Activated CD4-positive, alpha-beta T cell treated with anti-CD3 and anti-CD28 coated beads, Interleukin-2, Interleukin-4, amounts not matched to agents 100 ng/mL and 50 ng/mL, durations not matched to agents 16 hours and 8 hours (primary cell): ENCODE data around the gene POTEG.
"Not testable (repeated sequence)": the region's sequence is repeated elsewhere in the genome, so short reads cannot be mapped to it uniquely, and the experiment has no call there.

Experiments
- DNase-seq: peaks from one replicate; pipeline ENCODE4 v3.0.0-alpha.2; 2020; ENCODE audit warnings: low spot score

Gene POTEG

GRCh38 chr14:19434241-19434640 is at the start of gene POTEG:
Gene POTEG, minus strand, starts transcription at chr14:19434341. Its CDS starts 52 bp downstream, at chr14:19434289.
- not testable (repeated sequence) for DNase-seq

- DNase-seq = not testable (repeated sequence)
Measured at GRCh38 chr14:19482093-19482492, 48.0 kb upstream of the POTEG start.

DNA sequence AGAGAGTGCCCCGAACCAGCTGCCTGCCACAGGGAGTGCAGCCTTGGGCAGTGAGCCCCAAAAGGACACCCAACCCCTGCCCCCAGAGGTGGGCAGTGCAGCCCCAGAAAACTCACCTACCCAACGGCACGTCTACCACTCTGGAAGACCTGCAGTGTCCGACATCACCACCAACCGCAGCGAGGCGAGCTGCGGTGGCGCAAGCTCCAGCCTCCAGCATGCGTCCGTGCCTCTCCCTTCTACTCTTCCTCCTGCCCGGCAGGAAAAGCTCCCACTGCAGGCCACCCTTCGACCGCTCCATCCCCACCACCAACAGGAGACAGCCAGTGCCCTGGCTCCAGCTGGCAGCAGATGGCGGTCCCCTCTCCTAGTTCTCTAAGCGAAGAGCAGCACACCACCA is 47.3 kb upstream of the POTEG start:
- not testable (repeated sequence) for DNase-seq

GRCh38 chr14:19480491-19480890 is 46.4 kb upstream of the POTEG start:
- DNase-seq = not testable (repeated sequence)

DNA sequence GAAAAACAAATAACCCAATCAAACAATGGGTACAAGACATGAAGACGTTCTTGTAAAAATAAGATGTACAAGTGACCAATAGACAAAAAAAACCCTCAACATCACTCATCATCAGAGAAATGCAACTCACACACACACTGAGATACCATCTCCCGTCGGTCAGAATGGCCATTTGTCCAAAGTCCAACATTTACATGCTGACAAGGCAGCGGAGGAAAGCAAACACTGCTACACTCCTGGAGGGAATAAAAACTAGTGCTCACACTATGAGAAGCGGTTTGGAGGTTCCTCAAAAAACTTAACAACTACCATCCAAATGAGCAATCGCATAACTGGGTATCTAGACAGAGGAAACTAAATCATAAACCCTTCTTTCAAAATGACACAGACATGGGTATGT is 11.6 kb upstream of the POTEG start:
- DNase-seq = not testable (repeated sequence)

DNA sequence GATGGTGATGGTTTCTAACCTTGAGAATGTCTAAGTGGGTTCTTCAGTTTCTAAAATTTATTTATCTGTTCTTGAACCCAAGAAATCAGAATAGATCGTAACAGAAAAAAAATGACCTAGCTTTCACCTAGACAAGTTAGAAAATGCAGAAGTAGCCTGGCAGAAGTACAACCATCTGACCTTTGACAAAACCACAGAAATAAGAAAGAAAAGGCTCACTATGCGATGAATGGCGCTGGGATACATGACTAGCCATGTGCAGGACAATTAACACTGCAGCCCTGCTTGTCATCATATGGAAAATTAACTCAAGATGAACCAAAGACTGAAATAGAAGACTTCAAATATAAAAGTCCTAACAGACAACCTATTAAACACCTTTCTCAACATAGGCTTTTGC is 5.7 kb upstream of the POTEG start:
- not testable (repeated sequence) for DNase-seq

DNA sequence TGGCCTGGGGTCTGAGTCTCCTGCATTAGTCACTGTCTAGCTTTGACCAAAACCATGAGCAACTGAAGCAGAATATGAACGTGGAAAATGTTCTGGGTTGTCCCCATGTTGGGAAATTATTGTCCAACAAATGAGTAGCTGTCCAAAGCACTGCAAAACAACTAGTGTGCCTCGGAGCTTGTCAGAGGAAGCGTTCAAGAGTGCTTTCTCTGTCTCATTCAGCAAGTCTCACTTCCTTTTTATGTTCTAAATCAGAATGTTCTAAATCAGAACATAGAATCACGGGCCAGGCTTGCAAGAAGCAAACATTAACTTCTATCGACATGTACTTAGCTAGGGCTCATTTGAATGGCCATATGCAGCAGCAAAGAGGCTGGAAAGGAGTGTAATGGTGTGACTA is 5.1 kb upstream of the POTEG start:
- DNase-seq = not testable (repeated sequence)

GRCh38 chr14:19437126-19437443 is 2.9 kb upstream of the POTEG start:
- not testable (repeated sequence) for DNase-seq

DNA sequence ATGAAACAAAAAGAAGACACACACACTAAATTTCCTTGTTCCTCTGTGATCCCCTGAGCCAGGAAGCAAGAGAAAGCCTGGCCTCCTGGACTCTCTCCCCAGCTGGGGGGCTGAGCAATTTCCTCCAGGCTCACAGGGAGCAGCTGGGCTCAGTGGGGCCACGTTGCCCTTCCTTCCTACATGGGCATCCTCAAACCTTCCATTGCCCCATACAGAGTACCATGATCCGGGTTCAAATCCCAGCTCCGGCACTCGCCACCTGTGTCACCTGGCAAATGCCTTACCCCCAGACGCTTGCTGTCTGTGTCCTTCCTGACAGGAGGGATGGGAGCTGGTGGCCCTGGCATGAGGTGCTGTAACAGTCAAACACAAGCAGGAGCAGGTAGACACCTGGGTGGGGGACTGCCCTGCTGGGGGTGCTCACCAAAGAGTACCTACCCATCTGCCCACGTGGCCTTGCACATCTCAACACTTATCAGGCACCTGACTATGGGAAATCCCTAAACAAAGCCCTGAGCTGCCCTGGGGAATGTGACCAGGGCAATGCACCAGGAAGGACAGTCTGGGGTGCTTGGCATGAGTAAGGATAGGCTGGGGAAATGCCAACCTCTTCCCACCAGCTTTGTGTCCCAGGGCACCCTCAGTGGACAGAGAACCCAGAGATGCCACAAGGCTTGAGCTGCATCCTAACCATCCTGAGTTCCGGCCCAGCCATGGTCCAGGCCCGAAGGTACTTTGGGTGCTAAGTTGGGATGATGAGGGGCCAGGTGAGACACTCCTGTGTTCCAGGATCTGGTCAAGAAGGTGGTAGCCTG is 2.4 kb upstream of the POTEG start:
- not testable (repeated sequence) for DNase-seq

- DNase-seq = not testable (repeated sequence)
Measured at GRCh38 chr14:19435852-19436251, 1.7 kb upstream of the POTEG start.

DNA sequence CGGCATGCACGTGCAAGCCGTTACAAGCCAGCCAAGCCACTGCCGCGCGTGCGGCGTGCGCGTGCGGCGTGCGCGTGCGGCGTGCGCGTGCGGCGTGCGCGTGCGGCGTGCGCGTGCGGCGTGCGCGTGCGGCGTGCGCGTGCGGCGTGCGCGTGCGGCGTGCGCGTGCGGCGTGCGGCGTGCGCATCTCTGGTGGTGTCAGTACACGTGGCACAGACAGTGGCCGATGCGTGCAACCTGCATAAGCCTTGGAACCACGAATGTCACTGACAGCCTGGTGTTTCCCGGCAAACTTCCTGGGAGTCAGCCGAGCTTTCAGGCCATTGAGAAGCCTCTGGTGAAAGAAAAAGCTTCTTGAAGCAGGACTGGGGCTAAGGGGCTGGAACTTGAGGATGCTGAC is 750 bp upstream of the POTEG start:
- DNase-seq = not testable (repeated sequence)

DNA sequence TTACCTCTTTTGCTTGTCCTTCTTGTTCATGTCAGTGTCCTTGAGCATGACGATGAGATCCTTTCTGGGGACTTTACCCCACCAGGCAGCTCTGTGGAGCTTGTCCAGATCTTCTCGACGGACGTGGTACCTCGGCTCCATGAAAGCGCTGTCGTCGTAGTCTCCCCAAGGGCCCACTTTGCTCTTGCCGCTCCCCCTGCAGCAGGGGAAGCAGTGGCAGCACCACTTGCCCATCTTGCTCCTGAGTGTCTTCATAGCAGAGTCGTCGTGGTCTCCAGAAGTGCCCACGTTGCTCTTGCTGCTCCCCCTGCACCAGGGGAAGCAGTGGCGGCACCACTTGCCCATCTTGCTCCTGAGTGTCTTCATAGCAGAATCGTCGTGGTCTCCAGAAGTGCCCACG is 376 bp downstream of the POTEG start:
- not testable (repeated sequence) for DNase-seq

- not testable (repeated sequence) for DNase-seq
Measured at GRCh38 chr14:19408519-19408918, 25.6 kb downstream of the POTEG start.

DNA sequence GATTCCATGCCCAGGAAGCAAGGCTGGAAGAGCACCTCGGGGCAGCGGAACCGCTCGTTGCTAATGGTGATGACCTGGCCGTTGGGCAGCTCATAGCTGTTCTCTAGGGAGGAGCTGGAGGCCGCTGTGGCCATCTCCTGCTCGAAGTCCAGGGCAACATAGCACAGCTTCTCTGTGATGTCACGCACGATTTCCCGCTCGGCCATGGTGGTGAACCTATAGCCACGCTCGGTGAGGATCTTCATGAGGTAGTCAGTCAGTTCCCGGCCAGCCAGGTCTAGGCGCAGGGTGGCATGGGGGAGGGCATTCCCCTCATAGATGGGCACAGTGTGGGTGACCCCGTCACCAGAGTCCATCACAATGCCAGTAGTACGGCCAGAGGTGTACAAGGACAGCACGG is 32.0 kb downstream of the POTEG start:
- DNase-seq = not testable (repeated sequence)

DNA sequence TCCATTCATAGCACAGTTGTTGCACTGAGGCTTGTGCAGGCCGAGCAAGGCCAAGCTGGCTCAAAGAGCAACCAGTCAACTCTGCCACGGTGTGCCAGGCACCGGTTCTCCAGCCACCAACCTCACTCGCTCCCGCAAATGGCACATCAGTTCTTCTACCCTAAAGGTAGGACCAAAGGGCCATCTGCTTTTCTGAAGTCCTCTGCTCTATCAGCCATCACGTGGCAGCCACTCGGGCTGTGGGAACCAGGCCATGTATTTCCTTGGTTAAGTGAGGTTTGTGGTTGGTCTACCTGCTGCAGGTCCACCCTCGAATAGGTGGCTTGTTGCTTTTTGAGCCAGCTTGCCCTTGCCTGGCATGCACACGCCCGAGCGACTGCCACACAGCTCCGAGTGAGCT is 39.4 kb downstream of the POTEG start:
- not testable (repeated sequence) for DNase-seq

DNA sequence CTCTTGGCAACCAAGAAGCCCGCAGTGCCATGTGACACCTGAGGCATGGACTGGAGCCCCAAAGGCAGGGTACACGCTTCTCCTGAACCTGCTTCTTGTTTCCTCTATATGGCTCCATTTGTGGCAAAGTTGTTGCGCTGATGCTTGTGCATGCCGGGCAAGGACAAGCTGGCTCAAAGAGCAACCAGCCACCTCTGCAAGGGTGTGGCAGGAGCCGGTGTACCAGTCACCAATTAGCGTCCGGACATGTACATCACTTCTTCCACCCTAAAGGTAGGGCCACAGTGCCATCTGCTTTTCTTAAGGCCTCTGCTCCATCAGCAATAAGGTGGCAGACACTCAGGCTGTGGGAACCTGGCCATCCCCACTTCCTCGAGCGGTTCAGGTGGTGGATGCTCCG is 43.9 kb downstream of the POTEG start:
- DNase-seq = not testable (repeated sequence)

GRCh38 chr14:19388741-19389140 is 45.4 kb downstream of the POTEG start:
- DNase-seq = not testable (repeated sequence)

- not testable (repeated sequence) for DNase-seq
Measured at GRCh38 chr14:19386996-19387395, 47.1 kb downstream of the POTEG start.

DNA sequence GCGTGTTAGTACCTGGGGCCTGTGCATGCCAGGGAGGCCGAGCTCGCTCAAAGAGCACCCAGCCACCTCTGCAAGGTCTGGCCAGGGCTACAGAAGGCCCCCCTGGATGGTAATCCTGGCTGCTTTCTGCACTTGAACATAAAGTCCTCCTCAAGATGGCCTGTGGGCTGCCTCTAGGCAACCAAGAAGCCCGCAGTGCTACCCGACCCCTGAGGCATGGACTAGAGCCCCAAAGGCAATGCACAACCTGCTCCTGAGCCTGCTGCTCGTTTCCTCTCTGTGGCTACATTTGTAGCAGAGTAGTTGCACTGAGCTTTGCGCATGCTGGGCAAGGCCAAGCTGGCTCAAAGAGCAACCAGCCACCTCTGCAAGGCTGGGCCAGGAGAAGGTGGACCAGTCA is 47.8 kb downstream of the POTEG start:
- not testable (repeated sequence) for DNase-seq

DNA sequence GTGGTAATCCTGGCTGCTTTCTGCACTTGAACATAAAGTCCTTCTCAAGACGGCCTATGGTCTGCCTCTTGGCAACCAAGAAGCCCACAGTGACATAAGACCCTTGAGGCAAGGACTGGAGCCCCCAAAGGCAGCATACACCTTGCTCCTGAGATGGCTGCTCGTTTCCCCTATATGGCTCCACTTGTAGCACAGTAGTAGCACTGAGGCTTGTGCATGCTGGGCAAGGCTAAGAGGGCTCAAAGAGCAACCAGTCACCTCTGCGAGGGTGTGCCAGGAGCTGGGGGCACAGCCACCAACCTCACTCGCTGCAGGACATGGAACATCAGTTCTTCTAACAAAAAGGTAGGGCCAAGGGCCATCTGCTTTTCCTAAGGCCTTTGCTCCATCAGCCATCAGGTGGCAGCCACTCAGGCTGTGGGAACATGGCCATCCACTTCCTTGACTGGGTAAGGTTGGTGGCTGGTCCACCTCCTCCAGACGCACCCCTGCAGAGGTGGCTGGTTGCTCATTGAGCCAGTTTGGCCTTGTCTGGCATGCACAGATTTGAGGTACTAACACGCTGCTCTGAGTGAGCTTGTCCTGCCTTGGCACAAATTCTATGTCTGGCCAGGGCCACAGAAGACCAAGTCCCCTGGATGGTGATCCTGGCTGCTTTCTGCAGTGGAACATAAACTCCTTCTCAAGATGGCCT is 49.9 kb downstream of the POTEG start:
- not testable (repeated sequence) for DNase-seq

- not testable (repeated sequence) for DNase-seq
Measured at GRCh38 chr14:19383008-19383584, 51.0 kb downstream of the POTEG start.

GRCh38 chr14:19380137-19380536 is 54.0 kb downstream of the POTEG start:
- DNase-seq = not testable (repeated sequence)

DNA sequence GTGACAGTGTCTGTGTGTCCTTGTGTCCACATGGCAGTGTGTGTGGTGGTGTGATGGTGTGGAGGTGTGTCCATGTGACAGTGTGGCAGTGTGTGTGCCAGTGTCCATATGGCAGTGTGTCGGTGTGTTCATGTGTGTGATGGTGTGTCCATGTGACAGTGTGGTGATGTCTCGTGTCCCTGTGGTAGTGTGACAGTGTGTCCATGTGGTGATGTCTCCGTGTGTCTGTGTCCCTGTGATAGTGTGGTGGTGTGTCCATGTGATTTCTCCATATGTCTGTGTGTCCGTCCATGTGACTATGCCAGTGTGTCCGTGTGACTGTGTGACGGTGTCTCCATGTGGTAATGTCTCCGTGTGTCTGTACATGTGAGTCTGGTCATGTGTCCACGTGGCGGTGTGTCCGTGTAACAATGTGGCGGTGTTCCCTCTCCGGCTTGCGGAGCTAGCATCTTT is 59.7 kb downstream of the POTEG start:
- not testable (repeated sequence) for DNase-seq
